GM08714 (cell line): ENCODE results near the gene SETBP1.

ENCODE experiments used
- H3K4me3 ChIP-seq: fragments of 200-500 bp; sonication (Bioruptor generic); 2 replicates; pipeline ENCODE4 v1.5.1; 2014; ENCODE audit warnings: mild to moderate bottlenecking, low read length, inconsistent platforms
- ZNF274 ChIP-seq: IDR thresholded peaks from 2 replicates; pipeline ENCODE4 v1.6.1; 2012; ENCODE audit warnings: mild to moderate bottlenecking, low read depth, low read length

SETBP1 gene

DNA sequence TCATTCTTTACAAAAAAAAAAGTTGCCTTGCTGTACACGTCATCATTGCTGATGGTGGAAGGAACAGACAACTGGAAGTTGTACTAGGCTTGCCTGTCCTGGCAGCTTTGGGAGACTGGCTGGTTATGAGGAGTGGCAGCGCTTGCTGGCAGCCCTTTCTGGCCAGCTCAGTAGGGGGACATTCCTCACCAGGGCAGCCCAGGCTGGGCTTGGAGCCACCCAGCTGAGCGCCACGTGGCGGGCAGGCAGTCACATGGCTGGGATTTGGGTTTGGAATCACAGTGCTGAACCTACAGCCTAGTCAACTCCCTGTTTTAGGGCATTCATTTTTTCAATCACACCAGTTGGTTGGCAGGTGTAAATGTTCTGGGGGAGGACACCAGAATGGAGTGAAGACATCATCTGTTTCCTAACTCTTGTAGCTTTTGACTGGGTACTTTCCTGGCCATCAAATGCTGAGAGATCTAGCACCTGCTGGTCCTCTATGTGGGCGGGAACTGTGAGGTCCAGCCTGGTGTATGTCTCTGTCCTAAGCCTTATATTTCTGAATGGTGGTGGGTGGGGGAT is 139.3 kb downstream of the SETBP1 start:
- no peak overlapping the region for H3K4me3 ChIP-seq
- no peak for TF ChIP-seq ZNF274

DNA sequence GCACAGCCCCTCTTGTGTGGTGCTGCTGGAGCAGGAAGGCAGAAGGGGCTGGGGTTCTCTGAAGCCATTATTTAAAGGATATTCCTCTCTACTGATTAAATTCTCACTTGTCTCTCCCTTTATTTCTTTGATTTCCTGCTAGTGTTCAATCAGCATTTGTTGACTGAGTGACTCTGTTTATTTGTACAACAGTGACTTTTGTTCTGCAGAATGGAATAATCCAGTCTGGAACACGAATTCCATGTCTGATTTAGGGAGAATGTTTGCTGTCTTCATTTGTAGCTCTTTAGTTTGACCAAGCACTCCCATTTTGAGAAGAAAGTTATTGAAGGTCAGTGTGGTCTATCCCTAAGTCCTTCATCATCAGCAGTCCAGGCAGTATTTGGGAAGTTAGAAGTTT is 141.2 kb downstream of the SETBP1 start:
- TF ChIP-seq ZNF274 = no peak
- no peak overlapping the region for H3K4me3 ChIP-seq

DNA sequence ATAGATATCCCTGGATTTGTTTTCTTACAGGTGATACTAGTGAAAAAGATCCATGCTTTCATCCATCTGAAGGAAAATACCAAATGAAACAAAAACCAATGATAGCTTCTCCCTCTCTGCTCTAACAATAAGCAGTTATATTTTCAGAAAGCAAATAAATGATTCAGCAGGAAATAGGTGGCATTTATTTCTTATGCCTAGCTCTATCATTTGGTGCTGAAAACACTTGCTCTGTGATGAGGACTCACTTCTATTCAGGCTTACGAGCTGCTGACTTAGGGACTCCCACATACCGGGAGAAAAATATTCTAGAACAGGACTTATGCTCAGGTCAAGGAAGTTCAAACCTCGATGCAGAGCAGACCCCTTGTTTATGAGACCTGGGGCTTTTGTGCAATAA is 142.6 kb downstream of the SETBP1 start:
- TF ChIP-seq ZNF274 = no peak
- no peak overlapping the region for H3K4me3 ChIP-seq

DNA sequence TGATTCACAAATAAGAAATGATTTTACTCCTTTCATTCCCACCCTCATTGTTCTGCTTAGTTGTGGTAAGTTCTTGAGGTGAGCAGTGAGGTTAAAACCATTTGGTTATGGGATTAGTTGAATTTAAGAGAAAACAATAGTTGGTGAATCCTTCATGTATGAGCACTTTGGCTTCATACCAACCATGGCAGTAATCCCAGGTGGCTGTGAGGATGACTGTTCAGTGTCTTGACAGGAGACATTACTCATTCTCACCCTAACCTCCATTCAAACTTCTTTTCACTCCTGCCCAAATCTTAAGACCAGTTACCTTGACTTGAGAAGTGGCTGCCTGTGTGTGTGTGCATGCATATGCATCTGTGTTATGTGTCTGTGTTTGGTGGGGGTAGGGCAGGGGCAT is 143.1 kb downstream of the SETBP1 start:
- no peak for TF ChIP-seq ZNF274
- no peak overlapping the region for H3K4me3 ChIP-seq

DNA sequence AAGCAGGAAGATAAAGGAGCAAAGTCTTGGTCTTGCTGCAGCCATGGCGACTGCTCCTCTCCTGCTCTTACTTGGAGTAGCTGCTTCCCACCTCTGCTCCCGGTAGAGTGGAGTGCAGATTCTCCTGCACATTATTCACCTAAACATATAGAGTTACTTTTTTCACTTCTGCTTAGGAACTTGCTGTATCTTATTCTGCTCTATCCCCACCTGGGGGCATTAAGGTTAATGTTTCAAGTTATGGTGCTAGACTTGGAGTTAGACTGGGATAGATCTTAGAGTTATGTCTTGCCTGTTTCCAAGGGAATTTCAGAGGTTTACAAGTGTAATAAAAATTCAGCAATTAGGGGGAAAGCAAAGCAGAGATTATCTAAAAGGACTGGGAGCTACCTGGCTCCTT is 144.2 kb downstream of the SETBP1 start:
- no peak overlapping the region for H3K4me3 ChIP-seq
- TF ChIP-seq ZNF274 = no peak

DNA sequence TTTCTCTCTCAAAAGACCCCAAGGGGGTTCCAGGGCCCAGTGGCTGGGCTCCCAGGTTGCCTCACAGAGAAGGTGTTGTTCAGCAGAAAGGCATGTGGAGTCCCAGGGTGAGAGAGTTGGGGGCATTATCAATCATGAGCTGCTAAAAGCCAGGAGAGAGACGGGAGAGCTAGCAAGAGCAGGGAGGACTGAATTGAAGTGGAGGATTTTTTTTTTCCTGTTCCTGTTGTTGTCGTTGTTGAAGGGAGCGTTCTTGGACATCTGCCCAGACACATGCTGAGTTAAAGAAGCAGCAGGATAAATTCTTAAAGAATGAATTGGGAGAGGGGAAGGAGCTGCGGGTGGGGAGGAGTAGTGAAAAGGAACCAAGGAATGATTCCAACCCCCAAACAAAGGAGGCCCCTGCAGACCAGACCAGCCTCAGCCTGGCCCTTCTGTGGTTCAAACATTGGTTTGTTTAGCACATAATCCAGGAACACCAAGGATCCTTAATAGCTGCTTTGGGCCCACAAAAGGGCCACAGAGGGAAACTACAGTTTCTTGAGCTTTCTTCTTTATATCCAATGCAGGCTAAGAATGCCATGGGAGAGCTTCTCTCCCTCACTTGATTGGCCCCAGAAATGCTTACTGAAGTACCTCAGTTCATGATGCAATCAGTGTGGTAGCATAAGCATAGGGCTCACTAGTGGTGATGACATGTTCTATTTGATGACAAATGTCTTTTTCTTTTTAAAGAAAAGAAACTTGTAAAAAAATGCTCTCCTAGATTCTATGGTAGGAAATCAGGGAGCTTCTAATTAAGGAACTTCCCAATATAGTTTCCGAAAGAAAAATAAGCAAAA is 146.0 kb downstream of the SETBP1 start:
- no peak for TF ChIP-seq ZNF274
- H3K4me3 ChIP-seq = no peak overlapping the region

DNA sequence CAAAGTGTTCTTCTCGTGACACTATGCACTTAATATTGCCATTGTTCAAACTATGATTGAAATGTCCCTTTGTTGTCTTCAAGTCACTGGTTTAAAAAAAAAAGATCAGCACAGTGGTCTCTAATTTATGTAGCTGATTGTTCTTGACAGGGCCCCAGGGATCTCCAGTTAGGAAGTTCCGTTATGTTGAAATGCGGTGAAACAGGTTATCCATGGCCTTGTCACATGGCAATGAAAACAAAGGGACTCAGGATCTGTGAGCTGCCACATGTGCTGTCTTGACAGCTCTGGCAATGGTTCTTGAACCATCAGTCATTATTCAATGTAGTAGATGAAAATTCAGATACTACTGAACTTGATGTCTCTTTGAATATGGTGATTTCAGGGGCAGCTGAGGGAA is 147.4 kb downstream of the SETBP1 start:
- no peak for TF ChIP-seq ZNF274
- no peak overlapping the region for H3K4me3 ChIP-seq

DNA sequence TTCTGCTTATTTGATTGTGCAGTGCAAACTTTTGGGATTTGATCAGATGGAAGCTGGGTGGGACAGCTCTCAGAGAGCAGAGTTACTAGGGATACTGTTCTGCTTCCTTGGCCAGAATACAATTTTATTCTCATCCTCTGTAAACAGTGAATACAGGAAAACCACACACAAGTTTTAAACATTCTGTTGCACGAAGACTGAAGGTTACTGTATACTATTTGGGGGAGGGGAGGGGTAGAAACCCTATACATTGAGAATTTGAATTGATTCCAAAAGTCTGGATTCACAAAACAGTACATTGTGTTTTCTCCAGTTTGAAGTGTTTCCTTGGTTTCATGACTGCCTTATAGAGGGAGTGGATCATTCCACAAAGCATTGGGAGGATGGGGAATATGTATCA is 149.9 kb downstream of the SETBP1 start:
- no peak overlapping the region for H3K4me3 ChIP-seq
- no peak for TF ChIP-seq ZNF274

DNA sequence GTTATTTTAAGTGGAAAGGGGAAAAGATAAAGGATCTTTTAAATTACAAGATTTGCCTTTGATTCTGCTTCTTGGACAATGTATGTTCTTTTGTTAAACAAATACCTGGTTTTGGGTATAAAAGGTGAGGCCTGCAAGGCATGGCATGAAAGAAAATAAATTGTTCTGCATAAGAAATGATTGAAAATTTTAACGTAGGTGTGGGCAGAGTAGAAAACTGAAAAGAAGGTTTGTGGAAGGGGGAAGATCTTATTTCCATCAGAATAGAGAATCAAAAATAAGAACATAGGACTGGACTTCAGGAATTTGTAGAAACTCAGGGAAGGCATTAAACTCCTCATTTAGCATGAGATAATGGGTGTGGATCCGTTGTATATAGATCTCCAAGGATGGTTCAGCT is 153.1 kb downstream of the SETBP1 start:
- no peak overlapping the region for H3K4me3 ChIP-seq
- no peak for TF ChIP-seq ZNF274

DNA sequence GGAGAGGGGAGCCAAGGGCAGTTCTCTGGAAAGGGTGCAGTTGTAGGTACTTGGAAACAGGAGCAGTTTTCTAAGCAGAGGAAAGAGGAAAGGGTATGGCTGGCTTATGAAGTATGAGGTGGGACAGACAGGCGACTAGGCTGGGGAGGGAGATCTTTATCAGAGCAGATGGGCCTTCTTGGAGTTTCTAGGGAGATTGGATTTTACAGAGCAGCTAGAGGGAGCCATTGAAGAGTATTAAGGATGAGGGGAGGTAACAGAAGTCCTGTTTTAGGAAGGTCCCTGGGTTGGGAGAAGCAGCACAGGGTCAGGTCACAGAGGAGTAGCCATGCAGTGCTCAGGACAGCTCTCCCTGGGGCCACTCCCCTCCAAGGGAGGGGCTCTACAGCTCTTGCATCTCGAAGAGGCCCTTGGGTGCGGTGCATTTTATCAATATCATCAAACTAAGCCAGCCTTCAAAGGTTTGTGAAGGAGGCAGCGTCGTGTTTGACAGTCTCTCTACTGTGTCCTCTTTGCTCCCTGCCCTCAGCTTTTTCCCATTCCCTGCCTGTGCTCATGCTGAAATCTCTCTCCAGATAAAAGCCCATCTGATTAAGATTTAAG is 154.3 kb downstream of the SETBP1 start:
- H3K4me3 ChIP-seq = no peak overlapping the region
- no peak for TF ChIP-seq ZNF274

DNA sequence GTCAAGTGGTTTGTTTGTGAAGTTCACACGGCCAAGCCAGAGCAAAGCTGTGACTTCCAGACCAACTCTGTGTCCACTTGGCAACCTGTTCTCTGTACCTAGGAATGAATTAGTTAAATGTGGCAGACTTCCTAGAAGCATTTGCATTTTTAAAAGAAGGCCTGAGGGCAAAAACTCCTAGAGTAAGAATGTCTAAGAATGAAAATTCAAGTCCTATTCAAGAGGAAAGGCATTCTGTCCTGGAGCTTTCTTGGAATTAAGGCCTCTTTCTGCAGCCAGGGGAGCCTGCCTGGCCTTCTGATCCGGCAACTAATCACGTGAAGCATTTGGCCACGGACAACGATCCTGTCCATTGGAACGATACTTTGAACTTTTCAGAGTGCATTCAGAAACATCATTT is 155.0 kb downstream of the SETBP1 start:
- no peak for TF ChIP-seq ZNF274
- no peak overlapping the region for H3K4me3 ChIP-seq

DNA sequence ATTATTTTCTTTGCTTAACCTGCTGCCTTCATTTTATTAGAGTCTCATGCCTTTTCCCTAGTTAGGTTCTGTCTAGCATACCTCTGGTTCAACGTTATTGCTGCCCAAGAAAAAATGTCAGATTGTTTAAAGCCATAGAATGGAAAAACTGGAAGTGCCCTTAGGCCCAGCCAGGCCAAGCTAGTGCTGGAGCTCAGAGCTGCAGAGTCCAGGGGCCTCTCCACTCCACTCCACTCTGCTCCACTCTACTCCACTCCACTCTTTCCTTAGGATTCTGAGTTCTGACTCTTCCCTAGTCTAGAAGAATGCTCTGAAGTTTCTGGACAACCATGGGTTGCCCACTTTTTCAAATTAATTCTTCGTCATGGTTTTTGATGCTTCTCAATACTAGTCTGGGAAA is 155.6 kb downstream of the SETBP1 start:
- TF ChIP-seq ZNF274 = no peak
- no peak overlapping the region for H3K4me3 ChIP-seq

DNA sequence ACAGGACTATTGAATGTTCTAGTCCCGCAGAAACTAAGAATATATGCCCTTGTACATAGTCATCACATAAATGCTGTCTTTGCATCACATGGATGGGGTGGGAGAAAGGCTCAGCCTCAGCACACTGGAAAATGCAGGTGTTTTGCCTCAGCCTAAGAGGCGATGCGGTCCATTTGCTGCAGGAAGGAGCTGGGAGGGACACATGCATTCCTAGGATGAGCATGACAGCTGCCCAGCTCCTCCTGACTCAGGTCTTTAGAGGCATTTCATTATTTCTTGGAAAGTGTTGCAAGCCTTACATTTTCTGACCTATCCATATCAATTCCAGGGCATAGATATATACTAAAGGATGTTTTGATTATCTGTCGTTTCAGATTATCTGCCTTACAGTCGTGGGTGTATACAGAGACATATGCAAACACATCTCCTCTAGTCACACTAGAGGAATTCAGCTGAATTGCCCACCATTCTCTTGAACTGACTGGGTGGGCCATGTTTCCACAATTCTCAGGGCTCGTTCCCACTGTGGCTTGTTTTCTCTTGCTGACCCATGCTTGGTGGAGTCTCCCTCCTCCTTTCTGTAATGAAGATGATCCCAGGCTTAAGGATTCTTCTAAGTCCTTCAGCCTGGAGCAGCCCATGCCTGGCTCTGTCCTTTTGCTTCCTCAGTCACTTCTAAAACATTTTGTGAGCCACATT is 156.9 kb downstream of the SETBP1 start:
- no peak for TF ChIP-seq ZNF274
- H3K4me3 ChIP-seq = no peak overlapping the region

DNA sequence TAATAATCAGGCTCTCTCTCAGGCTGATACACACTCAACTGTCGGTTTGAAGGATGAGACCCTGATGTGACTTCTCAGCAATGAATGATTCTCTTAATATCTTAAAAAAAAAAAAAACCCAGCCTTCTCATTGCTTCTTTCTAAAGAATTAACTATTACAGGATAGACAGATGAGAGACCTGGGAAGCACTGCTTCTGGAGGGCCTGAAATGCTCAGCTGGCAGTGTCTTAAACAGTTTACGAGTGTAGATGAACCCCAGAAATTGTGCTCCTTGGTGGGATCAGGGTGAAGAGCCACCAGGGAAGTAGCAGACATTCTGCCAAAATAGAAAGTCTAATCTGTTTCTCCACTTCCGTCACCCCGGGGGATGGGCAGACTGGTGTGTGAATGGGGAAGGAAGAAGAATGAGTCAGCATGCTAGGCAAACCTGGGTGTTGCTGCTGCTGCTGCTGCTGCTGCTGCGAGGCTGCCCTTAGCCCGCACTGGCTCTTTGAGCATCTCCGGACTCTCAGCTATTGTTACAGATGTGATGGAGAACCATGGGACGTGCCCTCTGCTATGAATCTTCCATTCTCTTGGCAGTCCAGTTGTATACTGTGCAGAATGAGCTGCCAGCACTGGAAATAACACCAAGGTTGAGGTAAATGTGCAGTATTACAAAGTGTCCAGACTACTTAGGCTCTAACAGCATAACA is 158.4 kb downstream of the SETBP1 start:
- TF ChIP-seq ZNF274 = no peak
- H3K4me3 ChIP-seq = no peak overlapping the region
